Muscle layer of colon (tissue), 2 donors: ENCODE data around the gene KLHL12.
A peak's percentile ranks its signal among the peaks of the same experiment; 100 is the strongest.

Experiments
- H3K27ac ChIP-seq: one replicate; pipeline ENCODE4 v1.7.0; 2013; ENCODE audit warnings: low read depth, mild to moderate bottlenecking, low read length, moderate library complexity
- H3K27me3 ChIP-seq, 2 donors: one replicate each; pipeline ENCODE4 v1.7.0; 2013; ENCODE audit warnings: low read length in 2 of 2, mild to moderate bottlenecking in 2 of 2; ENCODE audit not compliant: insufficient read depth in 2 of 2, control insufficient read depth in 1 of 2
- H3K36me3 ChIP-seq: one replicate; pipeline ENCODE4 v1.7.0; 2013; ENCODE audit warnings: mild to moderate bottlenecking, low read length; ENCODE audit not compliant: insufficient read depth
- H3K4me1 ChIP-seq: one replicate; pipeline ENCODE4 v1.7.0; 2013; ENCODE audit warnings: mild to moderate bottlenecking, low read length; ENCODE audit not compliant: insufficient read depth
- H3K4me3 ChIP-seq, 2 donors: one replicate each; pipeline ENCODE4 v1.7.0; 2013; ENCODE audit warnings: low read length in 2 of 2, low read depth in 1 of 2, mild to moderate bottlenecking in 1 of 2, moderate library complexity in 1 of 2
- H3K9ac ChIP-seq: one replicate; pipeline ENCODE4 v1.7.0; 2013; ENCODE audit warnings: low read length
- H3K9me3 ChIP-seq: one replicate; pipeline ENCODE4 v1.7.0; 2013; ENCODE audit warnings: mild to moderate bottlenecking, low read length
- donor health status: abdominal sarcoma.
- donor health status: Adenocarcinoma of cecum.

The KLHL12 gene

DNA sequence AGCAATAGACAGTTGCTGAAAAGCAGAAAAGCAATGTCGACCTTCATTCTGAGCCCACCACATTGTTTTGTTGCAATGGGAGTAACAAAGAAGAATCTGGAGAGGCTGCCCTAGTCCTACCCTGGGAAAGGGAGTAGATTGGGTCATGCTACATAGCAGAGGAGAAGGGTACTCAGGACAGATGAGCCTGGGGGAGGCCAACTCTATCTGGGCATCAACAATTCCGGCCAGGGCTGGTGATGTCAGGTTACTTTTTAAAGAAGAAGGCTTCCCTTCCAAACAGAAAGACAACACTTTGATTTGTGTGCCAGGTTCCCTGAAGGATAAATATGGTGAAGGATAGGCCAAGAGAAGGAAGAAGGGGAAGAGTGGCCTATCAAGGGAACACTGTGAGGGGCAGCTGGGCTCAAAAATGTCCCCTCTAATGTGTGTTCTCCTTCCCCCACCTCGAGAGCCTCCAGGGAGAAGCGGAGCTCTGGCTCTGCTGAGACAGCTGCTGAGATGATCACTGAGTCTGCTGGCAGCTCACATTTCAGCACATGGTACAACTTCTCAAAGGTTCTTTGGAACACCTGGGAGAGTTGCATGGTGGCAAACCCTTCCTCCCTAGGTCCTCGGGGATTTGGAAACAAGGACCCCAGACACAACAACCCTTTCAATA lies 34.3 kb upstream of the KLHL12 start:
- H3K4me3 ChIP-seq: no peak overlapping the region
- H3K4me1 ChIP-seq: peaks cover 22% of the 10 kb centered on the region

GRCh38 chr1:202959276-202959620 lies 32.2 kb upstream of the KLHL12 start:
- Histone ChIP-seq H3K4me3 (no peak overlapping the region), H3K27ac (no peak overlapping the region), H3K36me3 (peaks cover 15% of the 10 kb centered on the region), H3K9me3 (no peaks in the 10 kb centered on the region), H3K4me1 (peaks cover 21% of the 10 kb centered on the region), H3K27me3 (no peaks in the 10 kb centered on the region), H3K9ac (no peak overlapping the region)

More for the DNA sequence above, 34.3 kb upstream of the KLHL12 start:
- no peaks in the 10 kb centered on the region for H3K9me3 ChIP-seq
- no peak overlapping the region for H3K9ac ChIP-seq
- H3K36me3 ChIP-seq: peaks cover 19% of the 10 kb centered on the region
- no peaks in the 10 kb centered on the region for H3K27me3 ChIP-seq
- no peak overlapping the region for H3K27ac ChIP-seq

GRCh38 chr1:202958544-202959275 lies 31.7 kb upstream of the KLHL12 start:
- peaks cover 15% of the 10 kb centered on the region for H3K36me3 ChIP-seq
- no peaks in the 10 kb centered on the region for H3K27me3 ChIP-seq
- peaks cover 21% of the 10 kb centered on the region for H3K4me1 ChIP-seq
- H3K27ac ChIP-seq: peak overlapping the region; percentile 41
- no peaks in the 10 kb centered on the region for H3K9me3 ChIP-seq
- peak overlapping the region; percentile 69 to 86 for H3K4me3 ChIP-seq
- H3K9ac ChIP-seq: peak overlapping the region; percentile 71

DNA sequence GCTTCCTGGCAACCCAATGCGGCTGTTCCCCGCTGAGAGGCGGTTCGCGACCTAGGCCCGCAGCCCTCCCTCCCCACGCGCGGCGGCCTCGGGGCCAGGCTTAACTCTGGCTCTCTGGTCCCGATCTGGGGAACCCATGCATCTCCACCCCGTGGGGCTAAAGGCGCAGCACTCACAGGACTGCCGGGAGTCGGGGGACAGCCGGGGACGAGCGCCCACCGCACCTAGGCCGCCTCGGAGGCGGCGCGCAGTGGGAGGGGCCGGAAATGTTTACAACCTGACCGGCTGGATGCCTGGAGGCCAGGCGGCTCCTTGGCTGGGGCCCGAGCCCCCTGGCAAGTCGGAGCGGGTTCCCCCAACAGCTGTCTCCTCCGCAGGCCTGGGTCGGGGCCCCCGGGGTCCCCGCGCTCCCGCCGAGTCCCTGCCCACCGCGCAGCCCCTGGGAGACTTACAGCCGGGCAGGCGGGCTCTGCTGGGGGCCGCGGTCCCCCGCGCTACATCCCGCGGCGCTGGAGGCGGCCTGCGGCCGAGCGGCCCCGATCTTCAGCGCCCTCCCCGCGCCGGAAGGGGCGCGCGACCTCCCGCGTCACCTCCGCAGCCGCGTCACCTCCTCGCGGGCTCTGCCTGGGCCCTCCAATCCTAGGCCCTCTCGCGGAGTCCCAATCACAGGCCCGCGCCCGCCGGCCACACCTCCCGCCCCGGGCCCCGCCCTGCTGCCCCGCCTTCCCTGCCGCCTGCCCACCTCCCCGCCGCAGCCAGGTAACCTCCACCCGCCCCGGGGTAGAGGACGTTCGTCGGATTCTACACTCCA lies 30.9 kb upstream of the KLHL12 start, which contains the start of gene ADIPOR1:
Gene ADIPOR1 (minus strand): TSS at position 580 of the 811 bp plus-strand sequence. CDS start 7,242 bp downstream, outside the sequence.
- peaks cover 21% of the 10 kb centered on the region for H3K4me1 ChIP-seq
- H3K36me3 ChIP-seq: peaks cover 12% of the 10 kb centered on the region
- peak within 1 kb of the TSS; percentile 88 for H3K9ac ChIP-seq
- no peaks in the 10 kb centered on the region for H3K9me3 ChIP-seq
- H3K27me3 ChIP-seq: no peaks in the 10 kb centered on the region
- peak within 1 kb of the TSS; percentile 41 for H3K27ac ChIP-seq
- H3K4me3 ChIP-seq: peak within 1 kb of the TSS; percentile 69 to 86

DNA sequence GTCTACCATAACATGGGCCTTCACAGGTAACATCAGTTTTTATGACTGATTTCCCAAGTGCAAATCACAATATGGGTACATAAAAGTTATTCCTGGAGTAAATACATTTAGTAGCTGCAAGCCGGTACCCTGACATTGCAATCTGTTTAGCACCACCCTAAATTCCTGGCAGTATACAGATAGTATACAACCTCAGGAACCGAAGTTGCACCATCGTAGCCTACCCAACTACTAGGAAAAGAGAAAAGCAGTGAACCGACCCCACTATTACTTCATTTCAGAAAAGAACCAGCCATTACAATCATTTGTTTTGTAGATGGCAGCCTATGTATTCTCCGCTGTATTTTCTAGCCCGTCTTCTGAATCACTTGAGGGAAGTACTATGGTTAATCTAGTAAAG lies 29.9 kb upstream of the KLHL12 start:
- no peak overlapping the region for H3K27ac ChIP-seq
- H3K4me3 ChIP-seq: peak overlapping the region in 1 of 2 donors; percentile 86
- H3K4me1 ChIP-seq: peaks cover 24% of the 10 kb centered on the region
- no peaks in the 10 kb centered on the region for H3K9me3 ChIP-seq
- H3K27me3 ChIP-seq: no peaks in the 10 kb centered on the region
- peaks cover 2% of the 10 kb centered on the region for H3K36me3 ChIP-seq
- H3K9ac ChIP-seq: peak overlapping the region; percentile 88

DNA sequence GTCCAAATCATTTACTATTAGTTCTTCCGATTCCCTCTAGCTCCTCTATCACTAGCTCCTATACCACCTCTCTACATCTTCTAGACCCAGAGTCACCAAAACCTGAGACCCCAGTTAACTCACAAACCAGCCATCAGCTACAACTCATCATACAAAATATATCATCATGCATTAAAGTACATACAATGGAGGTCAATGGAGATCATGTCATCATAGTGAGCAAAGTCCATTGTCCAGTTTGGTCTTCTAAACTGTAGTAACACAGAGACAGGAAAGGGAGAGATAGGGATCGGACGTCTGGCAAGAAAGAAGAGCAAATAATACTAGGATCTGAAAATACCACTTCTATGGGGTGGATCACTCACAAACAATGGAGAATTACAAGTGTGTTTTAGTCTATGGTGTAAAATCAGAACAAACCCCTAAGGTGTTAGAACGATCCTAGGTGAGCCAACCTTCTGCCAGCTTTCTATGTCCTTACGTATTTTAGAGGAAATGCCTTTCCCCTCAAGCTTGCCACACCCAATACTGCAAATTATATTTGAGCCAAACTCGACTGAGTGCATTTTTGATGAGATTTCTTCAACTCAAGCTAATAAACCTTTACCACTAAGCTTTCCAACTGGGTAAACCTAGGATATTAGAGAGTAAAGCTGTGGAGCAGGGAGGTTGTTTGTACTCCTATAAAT lies 27.2 kb upstream of the KLHL12 start:
- H3K27ac ChIP-seq: no peak overlapping the region
- peaks cover 30% of the 10 kb centered on the region for H3K4me1 ChIP-seq
- H3K9me3 ChIP-seq: no peaks in the 10 kb centered on the region

DNA sequence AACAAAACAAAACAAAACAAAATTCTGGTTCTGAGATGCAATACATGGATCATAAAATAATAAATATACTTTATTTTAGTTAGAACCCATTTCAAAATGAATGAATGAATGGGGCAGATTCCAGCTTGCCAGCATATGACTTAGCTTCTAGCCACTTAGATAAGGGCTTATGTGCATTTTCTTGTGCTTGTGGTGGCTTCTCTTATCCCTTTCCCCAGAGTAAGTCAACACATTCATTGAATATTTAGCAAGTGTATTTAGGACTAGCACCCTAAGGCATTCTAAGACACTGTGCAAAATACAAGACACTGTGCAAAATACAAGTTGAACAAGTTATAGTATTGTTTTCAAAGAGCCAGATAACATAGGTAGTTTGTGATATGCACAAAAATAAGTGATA lies 26.4 kb upstream of the KLHL12 start:
- H3K4me3 ChIP-seq: no peak overlapping the region
- H3K4me1 ChIP-seq: peaks cover 25% of the 10 kb centered on the region
- H3K27me3 ChIP-seq: no peaks in the 10 kb centered on the region

More for the DNA sequence above, 27.2 kb upstream of the KLHL12 start:
- H3K27me3 ChIP-seq: no peaks in the 10 kb centered on the region
- no peak overlapping the region for H3K4me3 ChIP-seq
- no peak overlapping the region for H3K9ac ChIP-seq
- peaks cover 14% of the 10 kb centered on the region for H3K36me3 ChIP-seq

DNA sequence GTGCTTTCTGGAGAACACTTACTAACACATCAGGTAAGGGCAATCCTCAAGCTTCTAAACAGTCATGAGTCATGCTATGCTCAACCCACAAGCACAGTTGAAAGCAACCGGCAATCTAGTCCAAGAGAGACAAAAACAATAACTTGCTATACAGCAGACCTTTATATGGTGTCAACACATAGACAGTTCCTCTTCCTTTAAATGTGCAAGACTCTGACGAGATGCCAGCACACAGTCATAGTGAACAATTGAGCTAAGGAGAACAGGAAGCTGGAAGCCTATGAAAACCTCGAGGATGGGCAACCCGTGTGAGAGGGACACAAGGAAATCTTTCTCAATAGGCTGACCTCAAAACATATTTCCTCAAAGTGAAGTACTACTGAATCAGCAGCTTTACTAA lies 25.8 kb upstream of the KLHL12 start:
- H3K4me1 ChIP-seq: peaks cover 25% of the 10 kb centered on the region
- H3K36me3 ChIP-seq: peaks cover 27% of the 10 kb centered on the region
- no peaks in the 10 kb centered on the region for H3K9me3 ChIP-seq
- no peak overlapping the region for H3K9ac ChIP-seq
- H3K27me3 ChIP-seq: no peaks in the 10 kb centered on the region
- H3K4me3 ChIP-seq: no peak overlapping the region
- H3K27ac ChIP-seq: no peak overlapping the region

More for the DNA sequence above, 26.4 kb upstream of the KLHL12 start:
- H3K9ac ChIP-seq: no peak overlapping the region
- no peak overlapping the region for H3K27ac ChIP-seq
- H3K36me3 ChIP-seq: peaks cover 22% of the 10 kb centered on the region
- no peaks in the 10 kb centered on the region for H3K9me3 ChIP-seq

DNA sequence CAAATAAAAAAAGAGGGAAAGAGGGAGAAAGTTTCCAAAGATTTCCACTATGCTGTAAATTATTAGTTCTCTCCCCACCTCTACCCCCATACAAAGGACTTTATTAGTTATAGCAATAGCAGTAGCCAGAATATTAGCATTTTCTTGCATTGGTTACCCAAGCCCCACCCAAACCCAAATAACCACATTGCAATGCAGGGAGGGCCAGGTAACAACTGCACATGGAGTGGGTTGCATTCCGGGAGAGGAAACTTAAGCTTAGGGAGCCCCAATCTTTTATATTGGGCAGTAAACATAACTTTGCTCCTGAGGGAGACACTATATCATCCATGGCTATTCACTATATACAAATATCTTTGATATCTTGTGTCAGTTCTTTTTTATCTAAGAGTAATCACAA lies 25.1 kb upstream of the KLHL12 start:
- peaks cover 20% of the 10 kb centered on the region for H3K4me1 ChIP-seq
- H3K9me3 ChIP-seq: no peaks in the 10 kb centered on the region
- H3K9ac ChIP-seq: no peak overlapping the region
- no peaks in the 10 kb centered on the region for H3K27me3 ChIP-seq
- no peak overlapping the region for H3K27ac ChIP-seq
- no peak overlapping the region for H3K4me3 ChIP-seq
- H3K36me3 ChIP-seq: peaks cover 31% of the 10 kb centered on the region

- H3K36me3 ChIP-seq: peaks cover 35% of the 10 kb centered on the region
- H3K27me3 ChIP-seq: no peaks in the 10 kb centered on the region
- no peaks in the 10 kb centered on the region for H3K9me3 ChIP-seq
- H3K27ac ChIP-seq: no peak overlapping the region
- H3K4me1 ChIP-seq: peaks cover 13% of the 10 kb centered on the region
- H3K4me3 ChIP-seq: no peak overlapping the region
- no peak overlapping the region for H3K9ac ChIP-seq
Observed at GRCh38 chr1:202951437-202951836, 24.4 kb upstream of the KLHL12 start.

GRCh38 chr1:202945483-202945882 lies 18.4 kb upstream of the KLHL12 start:
- peaks cover 83% of the 10 kb centered on the region for H3K36me3 ChIP-seq
- no peaks in the 10 kb centered on the region for H3K27me3 ChIP-seq
- no peak overlapping the region for H3K9ac ChIP-seq
- no peaks in the 10 kb centered on the region for H3K9me3 ChIP-seq
- no peaks in the 10 kb centered on the region for H3K4me1 ChIP-seq
- no peak overlapping the region for H3K4me3 ChIP-seq
- H3K27ac ChIP-seq: no peak overlapping the region
